Endothelial cell of umbilical vein (primary cell): ENCODE measurements around the gene GULP1. TPM values are rescaled to one million over a fixed set of nuclear protein-coding genes. Genes with fewer than 3 reads are reported as not detected.

Experiments used
- BruUV-seq: library from RNA; stranded (reverse); fragments of 400-500 nt; replicated peaks from 2 replicates; lab custom pipeline; 2021; lab: Mats Ljungman, UMichigan
- CTCF ChIA-PET: fragments of 300-600, 350-600 bp; sonication (Branson Sonifier 250); formaldehyde crosslinking; loops from one replicate; lab custom pipeline; 2021; ENCODE audit warnings: antibody characterized with exemption, inconsistent platforms; lab: Charles Lee
- POLR2A ChIA-PET: fragments of 300-600, 350-600 bp; sonication (Branson Sonifier 250); formaldehyde crosslinking; loops from one replicate; lab custom pipeline; 2021; ENCODE audit warnings: antibody characterized with exemption, inconsistent platforms; lab: Charles Lee
- DNase-seq: peaks from one replicate; pipeline ENCODE4 v3.0.0-alpha.2; 2011; ENCODE audit warnings: low read depth, low spot score
- FAIRE-seq: peaks from 2 replicates; lab custom pipeline; 2011; peaks lifted over from hg19 to GRCh38; lab: Jason Lieb, UNC
- H2AFZ ChIP-seq: 2 replicates; pipeline ENCODE4 v1.6.0; 2012; ENCODE audit warnings: low read depth, low read length, control low read depth, inconsistent platforms
- H3K27ac ChIP-seq: 2 replicates; pipeline ENCODE4 v1.5.1; 2011; ENCODE audit warnings: low read depth, mild to moderate bottlenecking, control low read depth, low read length, moderate library complexity; ENCODE audit not compliant: insufficient read depth
- H3K27me3 ChIP-seq, 2 experiments: 2 replicates each; pipeline versions ENCODE4 v1.6.0 to v1.6.1; 2011; ENCODE audit warnings: low read length in 2 of 2, mixed read lengths in 1 of 2; ENCODE audit not compliant: control insufficient read depth in 2 of 2, insufficient read depth in 2 of 2
- H3K36me3 ChIP-seq, 2 experiments: 2 replicates in 1 of 2; 3 replicates in 1 of 2; pipeline ENCODE4 v1.5.1; 2011; ENCODE audit warnings: low read length in 2 of 2, mild to moderate bottlenecking in 1 of 2, moderate library complexity in 1 of 2; ENCODE audit not compliant: control insufficient read depth in 2 of 2, insufficient read depth in 2 of 2; ENCODE audit errors: extremely low read depth in 1 of 2
- H3K4me1 ChIP-seq: 3 replicates; pipeline ENCODE4 v1.5.1; 2011; ENCODE audit warnings: mild to moderate bottlenecking, low read length; ENCODE audit not compliant: control insufficient read depth, insufficient read depth; ENCODE audit errors: extremely low read depth
- H3K4me2 ChIP-seq: 2 replicates; pipeline ENCODE4 v1.6.1; 2011; ENCODE audit warnings: low read length, control low read depth, mixed read lengths; ENCODE audit not compliant: insufficient read depth
- H3K4me3 ChIP-seq, 3 experiments: fragments of 200-600 bp in 1 of 3; sonication (generic), shearing (Covaris generic) in 1 of 3; replicated peaks in 1 of 3; 2 replicates each; pipeline ENCODE4 v1.5.1; 2011 to 2016; ENCODE audit warnings: control low read depth in 3 of 3, low read length in 3 of 3, mild to moderate bottlenecking in 2 of 3, inconsistent platforms in 1 of 3, low read depth in 1 of 3, moderate library complexity in 1 of 3; ENCODE audit not compliant: insufficient read depth in 1 of 3
- H3K79me2 ChIP-seq: 2 replicates; pipeline ENCODE4 v1.6.0; 2012; ENCODE audit warnings: low read length, inconsistent platforms; ENCODE audit not compliant: control insufficient read depth, insufficient read depth
- H3K9ac ChIP-seq: replicated peaks from 2 replicates; pipeline ENCODE3; 2011; ENCODE audit warnings: low read length, control low read depth; ENCODE audit not compliant: insufficient read depth; ENCODE audit errors: extremely low read depth
- H3K9me1 ChIP-seq: replicated peaks from 3 replicates; pipeline ENCODE4 v1.6.0; 2011; ENCODE audit warnings: mild to moderate bottlenecking, low read length; ENCODE audit not compliant: control insufficient read depth, insufficient read depth; ENCODE audit errors: extremely low read depth
- H3K9me3 ChIP-seq: replicated peaks from 2 replicates; pipeline ENCODE4 v1.5.1; 2012; ENCODE audit warnings: low read length, inconsistent platforms; ENCODE audit not compliant: control insufficient read depth, insufficient read depth
- H4K20me1 ChIP-seq: replicated peaks from 2 replicates; pipeline ENCODE3; 2011; ENCODE audit warnings: mild to moderate bottlenecking, low read length; ENCODE audit not compliant: control insufficient read depth, insufficient read depth; ENCODE audit errors: extremely low read depth
- CTCF ChIP-seq, 2 donors: IDR thresholded peaks; 1 replicate in 1 of 2; 2 replicates in 1 of 2; pipeline ENCODE4 v1.5.1; 2011; ENCODE audit warnings: low read length in 2 of 2, mild to moderate bottlenecking in 2 of 2, moderate library complexity in 2 of 2, control low read depth in 1 of 2, inconsistent platforms in 1 of 2, low read depth in 1 of 2; ENCODE audit not compliant: insufficient read depth in 1 of 2; ENCODE audit errors: extremely low read depth in 1 of 2
- EZH2 ChIP-seq: IDR thresholded peaks from 2 replicates; pipeline ENCODE4 v1.6.1; 2012; ENCODE audit warnings: borderline replicate concordance, low read depth, mild to moderate bottlenecking, moderate library complexity, low read length, inconsistent platforms; ENCODE audit not compliant: severe bottlenecking
- FOS ChIP-seq: IDR thresholded peaks from 2 replicates; pipeline ENCODE4 v1.6.1; 2011; ENCODE audit warnings: mild to moderate bottlenecking, low read length, moderate library complexity, borderline replicate concordance; ENCODE audit not compliant: insufficient read depth
- GATA2 ChIP-seq: IDR thresholded peaks from 2 replicates; pipeline ENCODE4 v1.7.0; 2011; ENCODE audit warnings: low read depth, mild to moderate bottlenecking, moderate library complexity, mixed read lengths, low read length; ENCODE audit not compliant: insufficient read length, insufficient read depth
- JUN ChIP-seq: IDR thresholded peaks from 2 replicates; pipeline ENCODE4 v1.6.1; 2011; ENCODE audit warnings: borderline replicate concordance, low read depth; ENCODE audit not compliant: insufficient read length, insufficient read depth
- MAX ChIP-seq: IDR thresholded peaks from 2 replicates; pipeline ENCODE4 v1.6.1; 2011; ENCODE audit not compliant: insufficient read depth, insufficient read length
- MYC ChIP-seq: IDR thresholded peaks from one replicate; pipeline ENCODE4 v1.6.1; 2011; ENCODE audit warnings: mild to moderate bottlenecking, low read depth, low read length
- POLR2A ChIP-seq: IDR thresholded peaks from 2 replicates; pipeline ENCODE4 v1.6.1; 2012; ENCODE audit warnings: low read depth, mild to moderate bottlenecking, control low read depth, low read length
- POLR2AphosphoS5 ChIP-seq: IDR thresholded peaks from 2 replicates; pipeline ENCODE4 v1.6.1; 2012; ENCODE audit warnings: low read depth, mild to moderate bottlenecking, control low read depth, low read length, moderate library complexity; ENCODE audit not compliant: insufficient read depth
- dilution Hi-C: fragments of 300-500 bp; cut with MboI; formaldehyde crosslinking; loops from one replicate; pipeline ENCODE4 v1.15.0; 2019; ENCODE audit warnings: low sequenced_read_pairs; ENCODE audit not compliant: extremely low pct_ligation_motif_present
- intact Hi-C: fragments of 100-400 bp; cut with micrococcal nuclease; formaldehyde crosslinking; loops from one replicate; pipeline ENCODE4 v1.10.0; 2022
- polyA plus RNA-seq, 4 experiments: library from polyadenylated mRNA; depleted of rRNA in 3 of 4; stranded (reverse) in 3 of 4; unstranded in 1 of 4; fragments of >200 nt; gene quantifications; 2 replicates each; pipeline versions ENCODE4 v1.2.1 to v1.2.3, GENCODE V29; 2011 to 2012; ENCODE audit warnings: missing spikeins in 1 of 4
- total RNA-seq: library from RNA; stranded (reverse); gene quantifications from 2 replicates; pipeline ENCODE4 v1.2.3, GENCODE V29; 2021

Gene GULP1
- total and polyA plus RNA-seq, 2 donors (not counting 3 experiments of a cell fraction or from before 2014, with no cell fraction given) = 24.4 to 53.8 TPM

- no TSS peak for BruUV-seq
- H3K4me3 ChIP-seq = no peak overlapping the region
- intact Hi-C loops (no loop called here), dilution Hi-C loops (no loop called here)
- no peaks in the 10 kb centered on the region for H4K20me1 ChIP-seq
- POLR2A ChIA-PET = no interaction called here
- H3K27me3 ChIP-seq = no peaks in the 10 kb centered on the region
- DNase-seq (no peak), FAIRE-seq (no peak)
- H3K4me2 ChIP-seq = no peak overlapping the region
- H3K9me1 ChIP-seq = no peaks in the 10 kb centered on the region
- H3K27ac ChIP-seq = no peak overlapping the region
- no peaks in the 10 kb centered on the region for H3K4me1 ChIP-seq
- CTCF ChIA-PET = no interaction called here
- H3K79me2 ChIP-seq = no peaks in the 10 kb centered on the region
- H2AFZ ChIP-seq = no peak overlapping the region
- no peaks in the 10 kb centered on the region for H3K36me3 ChIP-seq
- H3K9ac ChIP-seq = no peak overlapping the region
- TF ChIP-seq FOS = no peak
- TF ChIP-seq EZH2 = no peak
- TF ChIP-seq GATA2 = no peak
- no peak for TF ChIP-seq POLR2A
- no peak for TF ChIP-seq MYC
- H3K9me3 ChIP-seq = no peaks in the 10 kb centered on the region
Measured at GRCh38 chr2:188572592-188572991, 280.9 kb downstream of the GULP1 start.

- no peak for FAIRE-seq
- dilution Hi-C loops = no loop called here
- Histone ChIP-seq H3K9ac (no peak overlapping the region), H3K4me3 (no peak overlapping the region), H3K9me3 (no peaks in the 10 kb centered on the region), H4K20me1 (no peaks in the 10 kb centered on the region), H3K9me1 (no peaks in the 10 kb centered on the region), H3K36me3 (no peaks in the 10 kb centered on the region), H3K27ac (no peak overlapping the region), H3K4me1 (no peaks in the 10 kb centered on the region), H3K27me3 (no peaks in the 10 kb centered on the region), H3K79me2 (no peaks in the 10 kb centered on the region), H2AFZ (no peak overlapping the region), H3K4me2 (no peak overlapping the region)
- BruUV-seq = no TSS peak
- CTCF ChIA-PET = no interaction called here
- no peak for DNase-seq
- TF ChIP-seq MYC (no peak), EZH2 (no peak), FOS (no peak), JUN (no peak), MAX (no peak), CTCF (IDR thresholded peaks at IDR 0.05; ENCODE audit: extremely low read depth in 1 of 2, insufficient read depth in 1 of 2, low read depth in 1 of 2, low read length in 2 of 2) (no peak), GATA2 (no peak), POLR2AphosphoS5 (no peak), POLR2A (no peak)
- POLR2A ChIA-PET = no interaction called here
- intact Hi-C loops = no loop called here
Measured at GRCh38 chr2:188573453-188573852, 281.8 kb downstream of the GULP1 start.
